Body of pancreas (tissue), 4 donors: Measurements from ENCODE around the gene PML. TPM values are rescaled to one million over a fixed set of nuclear protein-coding genes. Genes with fewer than 3 reads are reported as not detected.

Experiments
- ATAC-seq: fragments of 150-250 bp; one replicate; pipeline ENCODE4 v1.9.1; 2016
- DNase-seq, 4 donors: peaks; one replicate each; pipeline ENCODE4 v3.0.0-alpha.2; 2019
- H3K27ac ChIP-seq, 4 donors: fragments of 200-600 bp; sonication (generic); 1 replicate in 3 of 4; 2 replicates in 1 of 4; pipeline versions ENCODE4 v1.5.1 to v1.6.1; 2016 to 2019; ENCODE audit warnings: mild to moderate bottlenecking in 1 of 4, mixed read lengths in 1 of 4, moderate library complexity in 1 of 4
- H3K27me3 ChIP-seq, 2 donors: fragments of 200-600 bp; sonication (generic); one replicate each; pipeline ENCODE4 v1.6.0; 2016; ENCODE audit warnings: mild to moderate bottlenecking in 1 of 2
- H3K36me3 ChIP-seq, 2 donors: fragments of 200-600 bp; sonication (generic); replicated peaks in 1 of 2; 2 replicates each; pipeline ENCODE4 v1.5.1; 2016; ENCODE audit warnings: low read depth in 2 of 2; ENCODE audit not compliant: insufficient read depth in 1 of 2
- H3K4me1 ChIP-seq: fragments of 200-600 bp; sonication (generic); one replicate; pipeline ENCODE4 v1.6.0; 2016
- H3K4me3 ChIP-seq, 2 donors: fragments of 200-600 bp; sonication (generic); 1 replicate in 1 of 2; 2 replicates in 1 of 2; pipeline ENCODE4 v1.5.1; 2016 to 2019
- H3K9me3 ChIP-seq, 3 donors: fragments of 200-600 bp; sonication (generic); 1 replicate in 2 of 3; 2 replicates in 1 of 3; pipeline ENCODE4 v1.5.1; 2016
- POLR2A ChIP-seq, 3 donors: fragments of 450-650 bp; IDR thresholded peaks; one replicate each; pipeline ENCODE4 v1.6.1; 2016; ENCODE audit warnings: antibody characterized with exemption in 3 of 3, mild to moderate bottlenecking in 2 of 3
- WGBS, 2 donors: methylation state at CpG; one replicate each; pipeline ENCODE4 v1.1.5; 2017; 5-methylcytosine and 5-hydroxymethylcytosine counted together
- intact Hi-C: fragments of 100-400 bp; cut with DNase I; formaldehyde crosslinking; loops from one replicate; pipeline ENCODE4 v1.15.1; 2023
- total RNA-seq, 2 donors: library from RNA; depleted of rRNA; stranded (reverse); fragments of >200 nt; gene quantifications; one replicate each; pipeline ENCODE4 v1.1.0, GENCODE V29; 2016
- TF ChIP-seq, protein P1 (sequence below), 7 experiments: fragments of 450-650 bp in 4 of 7; fragments of 200-600 bp in 3 of 7; sonication (generic) in 3 of 7; IDR thresholded peaks; one replicate each; pipeline ENCODE4 v1.5.1; 2016 to 2019; ENCODE audit warnings: antibody characterized with exemption in 7 of 7

PML gene
- total RNA-seq, 2 donors from 2014 or later = 27.8 to 38.2 TPM

DNA sequence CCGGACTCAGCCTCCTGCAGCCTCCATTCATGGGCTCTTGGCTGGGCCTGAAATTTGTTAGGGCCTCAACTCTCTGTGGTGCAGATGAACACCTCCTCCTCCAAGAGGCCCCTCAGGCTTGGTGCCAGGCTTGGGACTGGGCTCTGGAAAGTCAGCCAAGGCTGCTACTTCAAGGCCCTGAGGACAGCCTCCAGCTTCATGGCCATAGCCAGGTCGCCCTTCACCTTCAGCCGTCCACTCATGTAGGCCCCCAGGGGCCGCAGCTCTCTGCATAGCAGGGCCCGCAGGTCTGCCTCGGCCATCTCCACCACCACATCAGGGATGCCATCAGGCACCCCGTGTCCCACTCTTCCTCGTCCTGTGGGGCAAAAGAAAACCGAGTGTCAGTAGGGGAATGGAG lies 10.7 kb upstream of the PML start:
- H3K4me1 ChIP-seq = peaks cover 35% of the 10 kb centered on the region

DNA sequence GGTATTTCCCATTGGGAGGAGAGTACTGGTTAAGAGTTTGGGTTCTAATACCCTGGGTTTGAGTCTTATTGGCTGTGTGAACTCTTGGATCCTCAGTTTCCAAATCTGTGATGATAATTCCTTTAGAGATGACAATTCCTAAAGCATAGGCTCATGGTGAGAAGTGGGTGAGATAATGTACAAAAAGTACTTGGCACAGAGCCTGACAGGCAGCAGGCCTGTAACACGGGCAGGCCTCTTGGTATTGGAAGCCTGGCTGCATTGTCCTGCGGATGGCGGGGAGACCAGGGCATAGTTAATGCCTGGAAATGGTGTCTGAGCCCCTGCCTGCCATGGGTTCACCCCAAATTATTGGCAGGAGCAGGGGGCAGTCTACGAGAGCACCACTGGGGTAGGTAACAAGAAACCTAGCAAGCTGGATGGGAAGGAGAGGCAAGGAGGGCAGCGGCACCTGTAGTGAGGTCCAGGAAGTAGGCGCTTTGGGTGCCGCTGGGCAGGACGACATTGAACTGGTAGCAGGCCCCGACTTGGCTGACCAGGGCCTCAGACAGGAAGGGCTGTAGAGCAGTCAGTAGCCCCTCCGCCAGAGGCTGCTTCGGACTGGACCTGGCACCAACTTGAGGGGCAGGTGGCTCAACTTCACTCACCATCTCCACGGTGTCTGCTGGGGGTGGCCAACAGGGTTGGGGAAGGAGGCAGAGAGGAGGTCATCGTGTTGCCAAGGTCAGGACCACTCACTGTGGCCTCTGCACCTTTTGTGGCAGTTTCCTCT lies 10.1 kb upstream of the PML start:
- TF ChIP-seq POLR2A (IDR thresholded peaks at IDR 0.05) = no peak
- TF ChIP-seq, protein P1, sequence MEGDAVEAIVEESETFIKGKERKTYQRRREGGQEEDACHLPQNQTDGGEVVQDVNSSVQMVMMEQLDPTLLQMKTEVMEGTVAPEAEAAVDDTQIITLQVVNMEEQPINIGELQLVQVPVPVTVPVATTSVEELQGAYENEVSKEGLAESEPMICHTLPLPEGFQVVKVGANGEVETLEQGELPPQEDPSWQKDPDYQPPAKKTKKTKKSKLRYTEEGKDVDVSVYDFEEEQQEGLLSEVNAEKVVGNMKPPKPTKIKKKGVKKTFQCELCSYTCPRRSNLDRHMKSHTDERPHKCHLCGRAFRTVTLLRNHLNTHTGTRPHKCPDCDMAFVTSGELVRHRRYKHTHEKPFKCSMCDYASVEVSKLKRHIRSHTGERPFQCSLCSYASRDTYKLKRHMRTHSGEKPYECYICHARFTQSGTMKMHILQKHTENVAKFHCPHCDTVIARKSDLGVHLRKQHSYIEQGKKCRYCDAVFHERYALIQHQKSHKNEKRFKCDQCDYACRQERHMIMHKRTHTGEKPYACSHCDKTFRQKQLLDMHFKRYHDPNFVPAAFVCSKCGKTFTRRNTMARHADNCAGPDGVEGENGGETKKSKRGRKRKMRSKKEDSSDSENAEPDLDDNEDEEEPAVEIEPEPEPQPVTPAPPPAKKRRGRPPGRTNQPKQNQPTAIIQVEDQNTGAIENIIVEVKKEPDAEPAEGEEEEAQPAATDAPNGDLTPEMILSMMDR (IDR thresholded peaks at IDR 0.05) = no peak
- DNase-seq = no peak
- ATAC-seq = no peak
- 75 to 84% methylated on average over 5 to 13 of the region's 13 CpGs for WGBS, 2 donors
- H3K4me1 ChIP-seq = peaks cover 42% of the 10 kb centered on the region
- no peaks in the 10 kb centered on the region for H3K9me3 ChIP-seq
- no peak overlapping the region for H3K4me3 ChIP-seq
- no peaks in the 10 kb centered on the region for H3K36me3 ChIP-seq
- intact Hi-C loops = no loop called here
- no peaks in the 10 kb centered on the region for H3K27me3 ChIP-seq
- no peak overlapping the region for H3K27ac ChIP-seq

More for the DNA sequence above, 10.7 kb upstream of the PML start:
- peak overlapping the region in 2 of 4 donors; percentile 16 to 73 for H3K27ac ChIP-seq
- intact Hi-C loops = no loop called here
- no peak overlapping the region for H3K4me3 ChIP-seq
- 87 to 89% methylated on average over 7 to 9 of the region's 9 CpGs for WGBS, 2 donors
- no peaks in the 10 kb centered on the region for H3K9me3 ChIP-seq
- no peak for DNase-seq
- no peak for TF ChIP-seq POLR2A (IDR thresholded peaks at IDR 0.05)
- TF ChIP-seq, protein P1 (IDR thresholded peaks at IDR 0.05) = no peak
- H3K36me3 ChIP-seq = no peaks in the 10 kb centered on the region
- no peak for ATAC-seq
- no peaks in the 10 kb centered on the region for H3K27me3 ChIP-seq

DNA sequence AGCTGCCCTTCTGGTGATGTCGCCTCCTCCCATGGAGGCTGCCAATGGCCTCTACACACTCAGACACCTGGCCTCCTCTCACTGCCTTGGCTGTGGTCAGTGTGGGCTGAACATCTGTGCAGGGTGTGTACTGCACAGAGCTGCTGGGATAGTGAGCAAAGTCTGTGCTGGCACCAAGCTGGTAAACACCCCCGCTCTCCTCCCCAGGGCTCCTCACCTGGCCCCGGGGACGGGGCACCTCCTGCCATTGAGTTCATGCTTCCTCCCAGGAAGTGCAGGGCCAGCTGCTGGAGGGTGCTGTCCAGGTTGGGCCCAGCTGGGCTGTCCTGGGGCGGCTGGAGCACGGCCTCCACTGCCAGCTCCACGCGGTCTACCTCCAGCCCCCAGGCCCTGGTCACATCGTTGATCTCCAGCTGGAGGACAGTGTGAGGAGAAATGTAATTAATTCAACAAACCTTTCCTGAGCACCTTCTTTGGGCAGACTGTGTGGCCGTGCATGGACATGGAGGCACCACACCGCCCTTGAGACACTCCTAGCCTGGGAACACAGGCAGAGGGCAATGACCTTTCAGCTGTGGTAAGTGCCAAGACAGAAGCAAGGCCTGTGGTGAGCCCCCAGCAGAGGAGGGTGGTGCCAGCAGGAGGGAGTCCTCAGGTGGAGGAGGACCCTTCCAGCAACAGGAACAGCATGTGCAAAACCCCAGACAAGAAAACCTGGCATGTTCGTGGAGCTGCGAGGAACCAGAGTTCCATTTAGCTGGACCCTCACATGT lies 9.2 kb upstream of the PML start:
- no peak for DNase-seq
- H3K27ac ChIP-seq = no peak overlapping the region
- TF ChIP-seq, protein P1 (IDR thresholded peaks at IDR 0.05) = no peak
- no peak for TF ChIP-seq POLR2A (IDR thresholded peaks at IDR 0.05)

DNA sequence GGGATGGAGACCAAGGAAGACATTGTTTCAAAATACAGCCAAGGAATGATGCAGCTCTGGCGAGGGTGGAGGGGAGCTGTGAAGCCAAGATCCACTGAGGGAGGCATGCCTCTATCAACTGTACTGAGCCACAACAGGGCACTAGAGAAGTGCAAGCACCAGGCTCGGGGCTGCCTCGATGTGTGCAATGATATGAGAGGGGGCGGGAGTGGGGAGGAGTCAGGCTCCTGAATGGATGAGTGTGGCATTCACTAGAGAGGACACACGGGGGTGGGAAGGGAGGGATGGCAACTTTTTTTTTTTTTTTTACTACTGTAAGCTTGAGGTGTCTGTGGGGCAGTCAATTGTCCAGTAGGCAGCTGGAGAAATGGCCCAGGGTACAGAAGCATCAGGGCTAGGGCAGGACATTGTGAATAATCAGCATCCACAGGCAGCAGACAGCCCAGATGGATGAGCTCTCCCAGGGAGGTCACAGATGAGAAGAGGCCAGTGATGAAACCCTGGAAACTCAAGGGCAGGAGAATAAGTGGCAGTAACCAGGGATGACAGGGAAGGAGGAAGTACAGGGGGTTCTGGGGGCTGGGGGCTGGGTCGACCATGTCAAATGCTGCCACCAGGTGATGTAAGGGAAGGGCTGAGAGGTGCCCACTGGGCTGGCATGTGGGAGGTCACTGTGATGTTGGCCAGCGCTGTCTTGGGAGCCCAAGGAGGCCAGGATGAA lies 8.3 kb upstream of the PML start:
- Histone ChIP-seq H3K9me3 (no peaks in the 10 kb centered on the region), H3K27me3 (no peaks in the 10 kb centered on the region), H3K4me1 (peaks cover 58% of the 10 kb centered on the region), H3K4me3 (no peak overlapping the region), H3K36me3 (no peaks in the 10 kb centered on the region), H3K27ac (peak overlapping the region in 2 of 4 donors; percentile 72 to 76)
- WGBS, 2 donors = 51 to 59% methylated on average over 7 of the region's 7 CpGs
- TF ChIP-seq POLR2A (IDR thresholded peaks at IDR 0.05) = no peak
- TF ChIP-seq, protein P1 (IDR thresholded peaks at IDR 0.05) = no peak
- intact Hi-C loops = no loop called here
- no peak for ATAC-seq
- DNase-seq = no peak

More for the DNA sequence above, 9.2 kb upstream of the PML start:
- H3K9me3 ChIP-seq = no peaks in the 10 kb centered on the region
- H3K4me3 ChIP-seq = no peak overlapping the region
- H3K4me1 ChIP-seq = peaks cover 50% of the 10 kb centered on the region
- no peaks in the 10 kb centered on the region for H3K36me3 ChIP-seq
- 87 to 95% methylated on average over 8 to 11 of the region's 13 CpGs for WGBS, 2 donors
- intact Hi-C loops = no loop called here
- ATAC-seq = no peak
- H3K27me3 ChIP-seq = no peaks in the 10 kb centered on the region
